Suppressor macrophage (primary cell): ENCODE results near the gene LMBR1.
"Not testable (repeated sequence)": the region's sequence is repeated elsewhere in the genome, so short reads cannot be mapped to it uniquely, and the experiment has no call there.

Experiments
- DNase-seq, 4 experiments: peaks; one replicate each; pipeline ENCODE4 v3.0.0-alpha.2; 2020 to 2022

Gene LMBR1

DNA sequence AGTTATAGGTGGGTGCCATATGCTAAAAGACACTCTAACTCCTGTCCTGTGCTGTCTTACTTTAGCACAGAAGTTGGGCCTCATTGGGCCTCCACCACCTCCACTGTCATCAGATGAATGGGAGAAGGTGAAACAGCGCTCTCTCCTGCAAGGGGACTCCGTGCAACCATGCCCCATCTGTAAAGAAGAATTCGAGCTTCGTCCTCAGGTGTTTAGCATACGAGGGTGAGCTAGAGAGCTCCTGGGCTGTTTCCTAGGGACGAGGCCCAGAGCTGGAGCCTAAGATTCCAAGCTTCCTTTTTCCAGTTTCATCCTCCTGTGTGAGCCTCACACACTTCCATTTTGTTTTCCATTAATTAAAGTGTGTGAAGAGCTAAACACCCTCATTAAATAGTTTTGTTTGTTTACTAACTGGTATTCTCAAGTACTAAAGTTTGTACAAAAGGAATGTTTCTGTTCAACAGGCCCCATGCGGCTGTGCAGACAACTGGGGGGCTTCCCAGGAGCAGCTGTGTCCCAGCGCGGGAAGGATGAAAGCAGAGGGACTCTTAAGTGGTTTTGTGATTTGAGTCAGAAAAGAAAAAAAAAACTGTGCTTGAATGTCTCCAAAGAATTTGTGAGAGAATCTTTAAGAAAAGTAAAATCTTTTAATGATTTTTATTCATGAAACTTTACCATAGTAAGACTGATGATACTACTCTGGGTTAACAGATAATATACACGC lies 238.3 kb downstream of the LMBR1 start:
- DNase-seq: no peak

DNA sequence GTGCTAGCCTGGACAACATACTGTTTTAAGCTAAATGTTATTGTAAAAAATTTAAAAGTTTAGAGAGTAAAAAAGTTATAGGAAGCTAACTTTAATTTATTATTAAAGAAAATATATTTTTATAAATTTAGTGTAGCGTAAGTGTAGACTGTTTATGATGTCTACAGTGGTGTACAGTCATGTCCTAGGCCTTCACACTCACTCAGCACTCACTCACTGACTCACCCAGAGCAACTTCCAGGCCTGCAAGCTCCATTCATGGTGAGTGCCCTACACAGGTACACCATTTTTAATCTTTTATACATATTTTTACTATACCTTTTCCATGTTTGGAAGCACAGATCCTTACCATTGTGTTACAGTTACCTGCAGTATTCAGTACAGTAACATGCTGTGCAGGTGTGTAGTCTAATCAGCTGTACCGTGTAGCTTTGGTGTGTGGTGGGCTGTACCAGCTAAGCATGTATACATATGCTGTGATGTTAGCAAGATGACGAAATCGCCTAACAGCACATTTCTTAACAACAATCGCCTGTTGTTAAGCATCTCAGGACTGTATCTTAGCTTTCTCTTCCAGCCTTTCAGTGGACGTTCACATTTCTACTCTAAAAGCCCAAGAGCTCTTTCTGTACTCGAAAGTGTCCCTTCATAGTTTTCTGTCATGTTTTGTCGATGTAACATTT lies 240.0 kb downstream of the LMBR1 start:
- DNase-seq: no peak

DNA sequence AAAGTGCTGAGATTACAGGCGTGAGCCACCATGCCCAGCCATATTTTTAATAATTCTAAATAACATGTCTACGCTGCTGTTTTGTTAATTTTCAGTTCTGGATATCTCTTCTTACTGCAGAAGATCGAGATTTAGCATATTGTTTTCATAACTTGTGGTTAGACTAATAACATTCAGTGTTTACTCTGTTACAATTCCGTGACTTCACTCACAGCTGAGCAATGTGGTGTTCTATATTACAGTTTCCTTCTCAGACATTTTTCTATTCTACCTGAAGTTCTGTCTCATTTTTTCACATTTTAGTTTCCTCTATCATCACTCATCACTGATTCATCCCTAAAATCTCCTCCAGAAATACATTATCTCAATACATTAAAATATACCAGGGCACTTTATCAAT lies 241.5 kb downstream of the LMBR1 start:
- no peak for DNase-seq

DNA sequence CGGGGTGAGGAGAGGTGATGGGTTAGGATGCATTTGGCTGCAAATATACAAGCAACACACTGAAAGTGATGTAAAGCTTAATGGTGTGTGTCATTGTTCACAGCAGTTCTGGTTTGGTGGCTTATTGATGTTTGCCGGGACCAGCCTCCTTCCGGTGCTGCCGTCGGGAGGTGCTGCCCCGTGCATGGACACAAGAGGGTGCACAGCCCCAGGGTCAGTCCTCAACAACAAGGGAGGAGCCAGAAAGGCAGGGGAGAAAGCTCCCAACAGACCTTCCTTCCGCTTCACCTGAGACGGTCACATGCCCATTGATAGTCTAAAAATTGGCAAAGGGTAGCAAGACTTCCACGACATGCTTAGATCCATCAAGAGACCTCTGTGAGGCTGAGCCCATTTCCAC lies 242.9 kb downstream of the LMBR1 start:
- peak in 3 of 4 experiments; percentile 17 to 20 (median 17) for DNase-seq

DNA sequence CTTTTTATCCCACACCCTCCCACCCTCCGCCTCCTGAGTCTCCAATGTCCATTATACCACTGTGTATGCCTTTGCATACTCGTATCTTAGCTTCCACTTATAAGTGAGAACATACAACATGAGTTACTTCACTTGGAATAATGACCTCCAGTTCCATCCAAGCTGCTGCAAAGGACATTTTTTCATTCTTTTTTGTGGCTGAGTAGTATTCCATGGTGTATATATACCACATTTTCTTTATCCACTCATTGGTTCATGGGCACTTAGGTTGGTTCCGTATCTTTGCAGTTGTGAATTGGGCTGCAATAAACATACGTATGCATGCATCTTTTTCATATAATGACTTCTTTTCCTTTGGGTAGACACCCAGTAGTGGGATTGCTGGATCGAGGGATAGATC lies 245.7 kb downstream of the LMBR1 start:
- not testable (repeated sequence) for DNase-seq

DNA sequence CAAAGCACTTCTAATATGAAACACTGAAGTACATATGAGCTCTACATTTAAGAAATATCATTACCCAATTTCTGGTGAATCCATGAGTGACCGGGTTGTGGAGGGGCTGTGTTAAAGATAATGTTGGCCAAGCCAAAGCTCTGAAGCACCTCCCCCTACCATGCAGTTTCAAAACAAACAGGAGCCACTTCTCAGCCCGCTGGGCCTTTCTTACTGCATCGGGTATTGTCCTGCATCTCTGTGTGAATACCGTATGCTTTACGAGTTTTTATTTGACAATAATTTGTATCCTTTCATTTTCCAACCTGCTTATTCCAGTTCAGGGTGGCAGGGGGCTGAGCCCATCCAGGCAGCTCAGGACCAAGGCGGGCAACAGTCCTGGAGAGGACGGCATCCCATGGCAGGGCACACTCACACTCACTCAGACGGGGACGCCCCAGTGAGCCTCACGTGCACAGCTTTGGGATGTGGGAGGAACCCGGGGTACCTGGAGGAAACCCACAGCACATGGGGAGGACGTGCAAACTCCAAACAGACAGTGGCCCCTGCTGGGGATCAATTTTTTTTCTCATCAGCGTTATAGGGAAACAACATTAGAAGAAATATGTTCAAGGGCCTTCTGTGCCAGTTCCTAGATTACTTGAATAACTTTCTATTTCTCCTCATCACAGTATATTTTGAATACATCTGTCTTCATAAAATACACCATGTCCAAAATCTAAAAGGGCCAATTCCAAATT lies 250.5 kb downstream of the LMBR1 start:
- DNase-seq: no peak

DNA sequence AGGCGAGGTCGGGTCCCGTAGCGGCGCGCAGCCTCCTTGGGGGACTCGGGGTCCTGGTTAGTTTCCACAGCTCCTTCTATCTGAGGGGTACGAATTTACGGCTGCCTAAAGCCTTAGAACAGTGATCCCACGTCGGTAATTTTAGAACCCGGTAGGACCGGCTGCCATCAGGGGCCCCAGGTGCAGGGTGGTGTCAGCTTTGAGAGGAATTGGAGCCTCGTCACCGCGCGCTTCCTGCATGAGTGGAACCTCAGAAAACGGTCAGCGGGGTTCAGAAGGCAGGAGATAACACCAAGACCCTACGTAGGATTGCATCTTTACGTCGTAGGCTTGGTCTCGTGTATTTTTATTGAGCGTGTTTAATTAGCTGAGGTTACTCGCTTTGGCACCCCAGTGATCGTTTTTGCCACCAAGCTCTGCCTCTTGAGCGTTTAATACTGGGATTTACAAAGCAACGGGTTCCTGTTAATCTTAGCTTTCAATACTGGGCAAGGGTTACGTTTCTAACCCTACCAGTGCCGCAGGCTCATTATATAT lies 252.0 kb downstream of the LMBR1 start:
- DNase-seq: peak in 2 of 4 experiments; percentile 29 to 52

DNA sequence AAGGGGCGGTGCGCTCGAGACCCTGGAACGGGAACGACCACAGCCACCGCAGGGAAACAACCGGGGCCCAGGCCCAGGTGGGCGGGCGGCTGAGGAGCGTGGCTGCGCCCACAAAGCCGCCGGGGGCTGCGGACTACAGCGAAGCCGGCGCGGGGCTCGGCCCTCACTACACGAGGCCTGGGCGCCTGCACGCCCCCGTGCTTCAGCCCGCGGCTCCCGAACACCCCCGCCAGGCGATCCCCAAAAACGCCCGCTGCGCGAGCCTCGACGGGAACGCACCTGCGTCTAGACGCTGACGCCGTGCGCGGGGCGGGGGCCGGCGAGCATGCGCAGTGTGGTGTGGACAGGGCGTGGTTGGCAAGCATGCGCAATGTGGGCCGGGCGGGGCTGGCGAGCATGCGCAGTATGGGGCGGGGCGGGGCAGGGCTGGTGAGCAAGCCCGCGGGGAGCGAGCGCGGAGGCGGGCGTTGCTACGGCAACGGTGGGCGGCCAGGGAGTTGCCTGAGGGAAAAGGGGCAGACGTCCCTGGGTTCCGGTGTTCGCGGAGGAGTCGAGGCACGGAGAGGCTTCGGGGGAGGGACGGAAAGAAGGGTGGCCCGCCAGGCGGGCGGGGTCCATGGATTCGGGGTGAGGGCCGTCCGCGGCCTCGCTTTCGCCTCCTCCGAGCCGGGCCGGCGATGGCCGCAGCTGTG lies 252.6 kb downstream of the LMBR1 start, which contains the start of gene RNF32:
TSS of gene RNF32 (plus strand) at position 518 of the 692 bp plus-strand sequence. CDS start 3,104 bp downstream, outside the sequence.
- DNase-seq: peak; percentile 94 to 98 (median 97)

DNA sequence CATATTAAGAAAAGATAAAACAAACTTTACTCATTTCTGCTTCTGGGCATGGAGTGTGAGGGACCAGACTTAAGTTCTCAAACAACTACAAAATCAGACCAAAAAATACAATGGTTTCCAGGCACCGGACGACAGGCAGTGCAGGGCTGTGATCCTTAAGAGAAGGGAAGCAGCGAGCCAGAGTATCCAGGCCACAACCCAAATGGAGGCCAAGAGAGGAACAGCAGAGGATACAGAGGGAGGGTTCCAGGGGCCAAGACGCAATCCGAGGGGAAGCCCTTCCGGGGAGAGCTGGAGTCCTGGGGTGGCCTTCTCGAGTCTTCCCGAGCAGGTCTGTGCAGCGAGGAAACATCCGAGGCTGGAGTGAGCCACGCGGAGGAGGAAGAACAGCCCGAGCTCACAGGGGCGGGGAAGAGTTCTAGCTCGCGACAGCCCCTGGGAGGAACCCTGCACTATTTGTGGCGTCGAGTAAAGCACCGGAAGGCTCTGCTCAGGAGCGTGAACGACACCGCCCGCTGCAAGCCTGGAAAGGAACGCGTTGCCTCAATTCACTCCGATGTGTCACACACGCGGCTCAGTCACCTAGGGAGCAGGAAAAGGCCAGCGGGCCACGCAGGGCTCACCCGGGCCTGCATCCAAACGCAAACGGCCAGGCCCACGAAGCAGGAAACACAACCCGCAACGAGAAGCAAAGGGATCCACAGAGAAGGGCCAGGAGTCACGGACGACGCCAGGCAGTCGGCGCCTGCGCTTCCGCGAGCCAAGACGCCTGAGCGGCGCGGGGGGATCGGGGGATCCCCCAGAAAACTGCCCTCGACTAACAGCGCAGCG lies 253.3 kb downstream of the LMBR1 start:
- peak in 1 of 4 experiments; percentile 16 for DNase-seq

DNA sequence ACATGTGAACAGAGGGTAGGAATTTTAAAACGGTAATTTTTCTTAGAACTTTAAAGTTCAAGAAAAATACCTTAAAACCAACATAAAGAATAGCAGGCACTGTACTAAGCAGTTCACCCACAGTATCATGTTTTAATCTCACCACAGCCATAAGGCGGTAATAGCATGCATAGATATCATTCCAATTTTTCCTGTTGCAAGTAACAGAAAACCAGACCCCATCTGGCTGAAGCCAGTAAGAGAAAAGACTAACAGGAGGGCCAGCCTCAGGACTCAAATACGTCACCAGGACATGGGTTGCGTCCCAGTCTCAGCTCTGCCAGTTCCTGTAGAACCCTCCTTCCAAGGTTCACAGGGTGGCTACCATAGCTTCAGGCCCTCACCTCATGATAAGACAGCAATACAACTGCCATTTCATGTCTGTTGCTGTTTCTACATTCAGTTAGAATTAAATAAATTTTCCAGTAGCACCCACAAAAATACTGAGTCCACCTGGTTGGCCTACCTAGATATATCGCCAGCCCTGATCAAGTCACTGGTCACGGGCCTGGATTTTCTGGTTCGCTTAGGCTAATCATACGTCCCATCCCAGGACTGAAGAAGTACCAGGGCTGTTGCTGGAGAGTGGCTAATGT lies 254.4 kb downstream of the LMBR1 start:
- no peak for DNase-seq

DNA sequence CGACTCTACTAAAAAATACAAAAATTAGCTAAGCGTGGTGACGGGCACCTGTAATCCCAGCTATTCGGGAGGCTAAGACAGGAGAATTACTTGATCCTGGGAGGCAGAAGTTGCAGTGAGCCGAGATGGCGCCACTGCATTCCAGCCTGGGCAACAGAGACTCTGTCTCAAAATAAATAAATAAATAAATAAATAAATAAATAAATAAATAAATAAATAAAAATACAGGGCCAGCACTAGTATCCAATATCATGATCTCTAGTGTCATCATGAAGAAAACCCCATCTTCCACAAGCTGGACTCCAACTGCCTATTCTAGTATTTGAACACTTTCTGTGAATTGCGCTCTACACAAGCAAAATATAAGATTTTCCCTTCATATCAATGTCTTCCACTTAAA lies 255.9 kb downstream of the LMBR1 start:
- DNase-seq: not testable (repeated sequence)

DNA sequence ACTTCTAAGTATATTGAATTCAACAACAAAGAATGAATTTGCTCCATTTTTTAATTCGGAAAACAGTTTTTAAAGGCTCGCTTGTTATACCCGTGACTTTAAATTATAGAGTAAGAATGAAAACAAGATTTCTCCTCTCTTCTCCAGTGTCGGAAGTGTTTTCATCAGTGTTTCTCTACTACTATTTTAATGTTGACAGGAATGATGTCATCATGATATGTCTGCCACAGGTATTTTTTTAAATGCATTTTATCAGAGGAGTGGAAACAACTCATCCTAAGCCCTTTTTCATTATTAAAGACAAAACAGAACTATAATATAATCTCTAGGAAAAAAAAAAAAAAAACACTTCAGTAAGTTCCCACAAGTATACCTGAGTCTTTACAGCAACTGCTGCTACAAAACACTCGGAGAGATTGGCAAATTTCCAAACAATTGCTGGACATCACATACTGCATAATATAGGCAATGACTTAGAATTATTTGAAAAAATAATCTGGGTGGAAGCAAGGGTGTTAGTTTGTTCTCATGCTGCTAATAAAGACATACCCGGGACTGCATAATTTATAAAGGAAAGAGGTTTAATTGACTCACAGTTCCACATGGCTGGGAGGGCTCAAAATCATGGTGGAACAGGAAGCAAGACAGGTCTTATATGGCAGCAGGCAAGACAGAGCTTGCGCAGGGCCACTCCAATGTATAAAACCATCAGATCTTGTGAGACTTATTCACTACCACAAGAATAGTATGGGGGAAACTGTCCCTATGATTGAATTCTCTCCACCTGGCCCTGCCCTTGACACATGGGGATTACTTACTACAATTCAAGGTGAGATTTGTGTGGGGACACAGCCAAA lies 257.2 kb downstream of the LMBR1 start:
- no peak for DNase-seq

DNA sequence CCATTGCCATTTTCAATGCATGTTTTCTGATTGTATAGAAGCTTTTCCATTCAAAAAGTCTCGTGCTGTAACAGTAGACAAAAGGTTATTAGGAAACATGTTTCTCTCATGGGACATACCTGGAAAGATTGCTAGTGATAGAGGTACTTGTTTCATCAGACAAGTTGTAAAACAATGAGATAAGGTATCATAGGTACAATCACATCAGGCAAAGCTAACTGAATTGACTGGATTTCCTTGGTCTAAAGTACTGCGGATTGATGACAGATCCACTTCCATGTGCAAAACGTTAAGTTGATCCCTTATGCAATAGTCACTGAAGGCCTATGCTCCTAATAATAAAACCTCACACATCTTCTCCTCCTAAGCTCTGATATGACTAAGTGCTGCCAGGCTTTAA lies 258.9 kb downstream of the LMBR1 start:
- DNase-seq: no peak

DNA sequence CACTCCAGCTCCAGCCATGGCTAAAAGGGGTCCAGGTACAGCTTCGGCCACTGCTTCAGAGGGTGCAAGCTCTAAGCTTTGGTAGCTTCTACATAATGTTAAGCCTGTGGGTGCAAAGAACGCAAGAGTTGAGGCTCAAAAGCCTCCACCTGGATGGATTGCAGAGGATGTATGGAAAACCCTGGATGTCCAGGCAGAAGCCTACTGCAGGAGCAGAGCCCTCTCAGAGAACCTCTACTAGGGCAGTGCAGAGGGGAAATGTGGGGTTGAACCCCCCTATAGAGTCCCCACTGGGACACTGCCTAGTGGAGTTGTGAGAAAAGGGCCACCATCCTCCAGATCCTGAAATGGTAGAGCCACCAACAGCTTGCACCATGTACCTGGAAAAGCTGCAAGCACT lies 263.1 kb downstream of the LMBR1 start:
- no peak for DNase-seq

DNA sequence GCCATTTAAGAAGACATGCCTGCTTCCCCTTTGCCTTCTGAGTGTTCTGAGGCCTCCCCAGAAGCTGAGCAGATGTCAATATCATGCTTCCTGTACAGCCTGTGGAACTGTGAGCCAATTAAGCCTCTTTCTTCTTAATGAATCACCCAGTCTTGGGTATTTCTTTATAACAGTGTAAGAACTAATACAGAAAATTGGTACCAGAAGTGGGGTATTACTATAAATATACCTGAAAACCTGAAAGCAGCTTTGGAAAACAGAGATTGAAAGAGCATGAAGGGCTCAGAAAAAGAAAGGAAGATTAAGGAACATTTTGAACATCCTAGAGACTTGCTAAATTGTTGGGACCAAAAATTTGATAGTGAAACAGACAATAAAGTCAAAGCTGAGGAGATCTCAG lies 264.4 kb downstream of the LMBR1 start:
- no peak for DNase-seq
